Nucleus accumbens (tissue), 56 donors: Measurements from ENCODE around the gene RPL22.

Experiments
- DNase-seq, 56 donors: peaks; one replicate each; lab custom pipeline; 2025; lab: John Stamatoyannopoulos, UW

The RPL22 gene

DNA sequence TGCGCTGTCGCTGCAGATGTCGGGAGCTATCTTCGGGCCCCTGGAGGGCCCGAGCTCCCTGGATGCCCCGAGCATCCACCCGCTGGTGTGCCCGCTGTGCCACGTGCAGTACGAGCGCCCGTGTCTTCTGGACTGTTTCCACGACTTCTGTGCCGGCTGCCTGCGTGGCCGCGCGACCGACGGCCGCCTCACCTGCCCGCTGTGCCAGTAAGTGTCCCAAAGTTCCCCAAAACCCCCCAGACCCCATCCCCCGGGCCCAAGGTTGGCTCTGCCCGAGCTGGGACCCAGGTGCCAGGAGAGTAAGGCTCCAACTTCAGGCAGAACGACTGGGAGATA lies 7.1 kb upstream of the RPL22 start:
- no peak for DNase-seq

DNA sequence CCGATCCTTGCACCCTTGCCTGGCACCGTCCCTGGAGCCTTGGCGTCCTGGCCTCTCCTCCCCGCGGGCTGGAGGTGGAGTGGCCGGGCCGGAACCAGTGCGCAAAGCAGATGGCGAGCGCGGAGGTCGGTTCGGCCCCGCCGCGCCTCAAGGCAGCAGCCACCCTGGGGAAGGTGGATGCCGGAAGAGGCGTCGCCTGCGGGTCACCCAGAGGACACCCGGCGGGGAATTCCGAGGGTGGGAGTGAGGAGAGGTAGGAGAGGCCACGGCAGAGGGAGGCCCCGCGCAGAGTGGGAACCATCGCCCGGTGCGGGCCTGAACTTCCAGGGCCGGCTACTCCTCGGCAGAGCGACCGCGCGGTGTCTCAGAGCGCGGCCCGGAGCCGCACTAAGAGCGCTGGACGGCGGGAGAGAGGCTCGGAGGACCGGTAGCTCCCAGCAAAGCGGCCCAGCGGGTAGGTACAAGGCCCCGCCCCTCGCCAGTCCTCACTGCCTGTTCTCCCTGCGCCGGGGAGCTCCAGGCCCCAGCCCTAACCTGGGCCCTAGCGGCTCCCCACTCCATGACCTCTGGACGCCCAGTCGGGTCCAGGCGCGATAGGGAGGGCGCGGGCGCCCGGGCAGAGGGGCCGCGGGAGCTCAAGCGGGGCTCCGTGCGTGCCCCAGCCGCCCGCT lies 6.6 kb upstream of the RPL22 start, which contains the start of gene RNF207:
RNF207 (plus strand) TSS at position 271 of the 671 bp plus-strand sequence. CDS start 417 bp downstream, outside the sequence.
- peak in 1 of 56 donors; percentile 6 for DNase-seq

DNA sequence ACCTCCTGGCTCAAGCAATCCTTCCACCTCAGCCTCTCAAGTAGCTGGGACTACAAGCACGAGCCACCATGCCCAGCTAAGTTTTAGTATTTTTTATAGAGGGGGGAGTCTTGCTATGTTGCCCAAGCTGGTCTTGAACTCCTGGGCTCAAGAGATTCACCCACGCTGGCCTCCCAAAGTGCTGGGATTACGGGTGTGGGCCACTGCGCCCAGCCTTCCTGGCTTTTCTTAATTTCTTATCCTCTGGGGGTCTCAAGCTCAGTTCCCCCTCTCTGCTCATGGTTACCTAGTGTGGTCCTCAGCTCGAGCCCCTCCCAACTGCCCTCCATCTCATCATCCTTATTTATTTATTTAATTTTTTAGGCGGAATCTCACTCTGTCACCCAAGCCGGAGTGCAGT lies 2.9 kb upstream of the RPL22 start:
- DNase-seq = no peak

DNA sequence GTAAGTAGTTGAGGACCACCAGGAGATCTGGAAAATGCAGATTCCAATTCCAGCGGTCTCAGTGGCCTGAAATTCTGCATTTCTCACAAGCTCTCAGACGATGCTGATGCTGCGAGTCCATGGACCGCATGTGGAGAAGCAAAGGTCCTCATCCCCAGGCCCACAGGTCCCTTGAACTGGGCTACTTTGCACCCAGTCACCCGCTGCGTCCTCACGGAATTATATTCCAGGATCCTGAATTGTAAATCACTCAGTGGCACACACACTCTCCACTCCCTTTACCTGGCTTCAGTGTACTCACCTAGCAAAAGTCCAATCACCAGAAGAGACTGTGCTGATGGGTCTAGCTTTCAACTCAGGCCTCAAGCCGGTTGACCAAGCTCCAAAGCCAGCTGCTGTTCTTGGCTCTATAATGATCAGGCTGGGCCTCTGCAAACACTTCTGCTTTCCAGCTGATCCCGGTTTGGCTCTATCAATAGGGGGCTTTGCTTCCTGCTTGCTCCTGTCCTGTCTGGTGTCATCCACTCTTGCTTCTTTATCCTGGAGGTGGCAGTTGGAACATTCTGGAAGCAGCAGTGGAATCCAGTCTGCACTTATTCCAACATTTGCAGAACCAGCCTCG lies 904 bp upstream of the RPL22 start:
- DNase-seq = peak in 1 of 56 donors; percentile 28

DNA sequence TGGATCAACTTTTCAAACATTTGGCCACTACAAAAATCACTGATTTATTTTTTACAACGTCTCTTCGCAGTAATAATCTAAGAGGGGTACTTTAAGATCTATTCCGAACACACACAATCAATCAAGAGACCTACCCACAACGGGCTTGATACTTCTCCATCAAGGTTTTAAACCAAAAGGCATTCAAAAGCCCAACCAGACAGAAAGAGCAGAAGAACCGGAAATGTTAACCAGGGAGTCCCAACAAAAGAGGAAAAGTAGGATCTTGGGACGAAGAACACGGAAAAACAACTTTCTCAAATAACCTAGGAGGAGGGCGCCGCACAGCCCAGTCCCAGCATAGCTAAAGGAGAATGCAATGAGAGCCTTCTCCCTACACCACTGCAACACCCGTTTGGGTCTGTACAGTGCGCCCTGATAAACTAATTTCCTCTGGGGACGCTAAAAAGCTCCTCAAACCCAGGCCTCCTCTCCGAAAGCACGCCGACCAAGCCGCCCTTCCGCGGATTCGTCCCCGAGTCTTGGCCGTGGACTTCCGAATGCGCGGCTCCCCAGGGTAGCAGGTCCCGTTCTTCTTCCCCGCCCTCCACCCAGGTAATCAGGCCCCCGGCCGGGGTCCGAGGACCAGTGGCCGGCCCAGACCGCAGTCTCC lies 623 bp downstream of the RPL22 start:
- peak in 1 of 56 donors; percentile 42 for DNase-seq

DNA sequence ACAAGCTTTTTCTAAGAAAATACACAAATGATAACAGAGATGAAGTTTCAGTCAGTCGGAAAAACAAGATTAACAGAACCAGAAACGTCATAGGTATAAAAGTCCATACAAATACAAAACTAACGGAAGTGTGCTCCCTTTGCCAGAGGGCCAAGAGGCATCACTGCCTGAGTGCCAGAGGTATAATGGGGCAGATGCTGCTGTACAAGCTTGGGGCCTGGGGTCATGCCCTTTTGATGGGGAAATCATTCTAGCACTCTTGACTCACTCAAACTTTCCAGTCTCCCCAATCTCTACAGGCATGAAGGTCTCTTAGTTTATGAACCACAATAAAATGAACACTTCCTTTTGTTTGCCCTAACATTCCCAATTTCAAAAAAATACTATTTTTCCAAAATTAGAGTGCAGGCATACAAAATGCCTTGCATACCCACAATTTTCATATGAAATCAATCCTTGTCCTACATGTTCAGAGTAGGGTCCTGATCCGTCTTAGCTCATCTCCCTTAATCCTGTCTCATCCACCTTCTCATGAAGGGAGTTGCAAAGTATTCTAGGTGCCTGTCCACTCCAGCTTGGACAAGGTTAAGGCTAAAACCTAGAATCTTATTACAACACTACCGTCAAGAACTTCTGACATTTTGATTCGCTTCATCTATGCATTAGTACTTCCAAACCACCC lies 1.5 kb downstream of the RPL22 start:
- no peak for DNase-seq

DNA sequence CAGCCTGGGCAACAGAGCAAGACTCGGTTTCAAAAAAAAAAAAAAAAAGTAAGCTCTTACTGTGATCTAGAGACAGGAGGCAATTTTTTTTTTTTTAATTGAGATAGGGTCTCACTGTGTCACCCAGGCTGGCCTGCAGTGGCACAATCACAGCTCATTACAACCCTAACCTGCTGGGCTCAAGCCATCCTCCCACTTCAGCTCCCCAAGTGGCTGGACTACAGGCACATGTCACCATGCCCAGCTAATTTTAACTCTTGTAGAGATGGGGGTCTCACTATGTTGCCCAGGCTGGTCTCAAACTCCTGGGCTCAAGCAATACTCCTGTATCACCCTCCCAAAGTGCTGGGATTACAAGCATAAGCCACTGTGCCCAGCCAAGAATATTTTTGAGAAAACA lies 7.4 kb downstream of the RPL22 start:
- no peak for DNase-seq

DNA sequence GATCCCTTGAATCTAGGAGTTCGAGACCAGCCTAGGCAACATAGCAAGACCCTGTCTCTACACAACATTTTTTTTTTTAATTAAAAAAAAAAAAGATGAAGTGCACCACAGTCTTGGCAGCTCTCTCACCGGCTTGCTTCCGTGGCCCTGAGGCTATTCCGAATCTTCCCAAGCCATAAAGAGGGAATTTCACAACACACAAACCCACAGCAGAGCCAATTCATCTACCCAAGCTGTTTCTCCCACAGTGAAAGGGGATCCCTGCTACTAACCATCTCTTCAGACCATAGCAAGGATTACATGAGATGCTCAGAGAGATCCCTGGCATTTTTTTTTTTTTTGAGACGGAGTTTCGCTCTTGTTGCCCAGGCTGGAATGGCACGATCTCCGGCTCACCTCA lies 10.9 kb downstream of the RPL22 start:
- no peak for DNase-seq

DNA sequence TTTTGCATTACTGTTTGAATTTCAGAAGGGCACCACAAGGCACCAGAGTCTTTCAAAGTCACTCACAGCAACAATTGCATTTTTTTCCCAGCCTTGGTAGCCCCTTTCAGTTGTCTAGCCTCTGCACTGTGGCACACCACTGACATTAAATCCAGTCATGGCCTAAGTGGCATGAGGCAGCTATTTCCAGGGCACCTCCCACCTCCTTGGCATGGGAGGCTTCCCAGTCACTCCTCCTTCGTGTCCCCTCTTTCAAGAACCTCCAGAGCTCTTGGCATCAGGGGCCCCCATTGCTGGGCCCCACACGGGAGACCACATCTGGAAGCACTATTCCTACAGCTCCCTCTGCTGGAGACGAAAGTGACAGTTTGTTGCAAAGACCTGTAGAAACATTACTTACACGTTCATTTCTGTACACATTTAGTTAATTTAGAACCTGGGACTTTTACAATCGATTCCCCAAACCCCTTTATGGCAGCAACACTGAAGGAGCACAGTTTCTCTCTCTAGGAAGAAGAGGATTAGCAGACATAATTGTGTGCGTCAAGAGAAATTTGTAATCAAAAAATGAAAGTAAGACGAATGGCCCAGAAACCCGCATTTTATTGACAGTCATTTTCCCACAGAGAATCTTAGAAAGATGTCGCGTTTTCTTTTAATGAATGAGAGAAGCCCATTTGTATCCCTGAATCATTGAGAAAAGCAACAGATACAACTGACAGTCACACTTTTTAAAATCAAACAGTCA lies 13.6 kb downstream of the RPL22 start:
- DNase-seq = peak in 6 of 56 donors; percentile 6 to 29 (median 24)

DNA sequence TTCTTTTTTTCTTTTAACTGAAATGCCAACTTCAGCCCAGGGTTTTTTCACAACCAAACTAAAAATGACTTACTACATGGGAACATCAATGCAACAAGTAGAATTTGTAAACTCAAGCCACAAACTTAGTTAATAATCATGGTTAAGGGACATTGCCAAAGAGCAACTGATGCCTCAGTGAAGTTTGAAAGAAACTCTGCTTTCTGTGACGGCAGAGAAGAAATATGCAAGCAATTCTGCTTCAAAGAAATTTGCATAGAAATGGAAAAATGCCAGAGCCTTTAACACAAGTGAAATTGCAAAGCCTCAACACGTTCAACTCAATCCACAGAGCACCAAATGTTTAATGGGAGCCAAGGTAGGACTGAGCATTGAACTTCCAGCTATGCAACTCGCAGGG lies 14.2 kb downstream of the RPL22 start:
- DNase-seq = no peak

DNA sequence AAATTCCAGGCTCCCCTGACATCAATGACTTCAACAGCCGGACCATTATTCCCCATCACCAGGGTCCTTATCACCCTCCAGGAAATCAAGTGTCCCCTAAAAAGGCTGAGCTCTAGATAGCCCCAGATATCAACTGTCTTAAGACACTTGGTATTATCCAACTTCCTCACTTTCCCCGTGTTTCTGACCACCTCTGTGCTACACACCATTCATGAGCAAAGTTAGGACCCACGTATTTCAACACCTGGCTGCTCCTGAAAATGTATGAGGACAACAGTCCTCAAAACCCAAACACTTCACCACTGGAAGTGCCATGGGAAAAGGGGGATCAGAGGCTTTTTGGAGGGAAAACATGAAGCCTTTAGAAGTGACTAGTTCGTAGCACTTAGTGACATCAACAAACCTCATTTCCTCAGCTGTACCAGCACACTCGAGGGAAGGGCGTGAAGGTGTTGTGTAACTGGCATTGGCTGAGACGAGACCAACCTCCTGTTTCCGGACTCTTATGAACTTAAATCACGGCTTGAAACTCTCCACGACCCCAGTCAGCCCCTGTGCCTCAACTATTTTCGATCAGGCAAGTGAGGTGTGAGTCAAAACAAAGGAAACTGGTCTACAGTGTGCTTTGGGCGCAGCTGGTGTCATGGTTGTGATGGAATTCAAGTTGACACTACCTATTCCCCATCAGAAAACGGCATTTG lies 15.2 kb downstream of the RPL22 start:
- DNase-seq = no peak

DNA sequence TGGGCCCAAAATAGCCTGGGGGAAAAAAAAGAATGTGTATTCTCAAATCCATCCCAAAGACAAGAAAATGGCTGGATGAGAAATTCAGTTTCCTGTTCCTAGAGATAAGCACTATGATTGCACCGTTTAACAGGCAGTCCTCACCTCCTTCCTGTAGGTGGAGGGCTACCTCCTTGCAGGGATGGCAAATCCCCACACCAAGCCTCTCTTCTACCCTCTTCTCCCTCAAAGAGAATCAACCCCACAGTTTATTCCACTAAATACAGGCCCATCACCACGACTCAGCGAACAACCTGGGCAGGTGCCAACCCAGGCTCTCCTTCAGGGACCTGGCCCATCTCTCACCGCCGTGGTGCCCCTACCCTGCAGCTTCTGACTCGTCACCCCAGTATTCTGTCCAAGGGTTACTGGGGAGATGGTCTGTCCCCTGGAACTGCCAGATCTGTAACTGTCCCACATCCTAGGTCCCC lies 15.8 kb downstream of the RPL22 start:
- DNase-seq = no peak

DNA sequence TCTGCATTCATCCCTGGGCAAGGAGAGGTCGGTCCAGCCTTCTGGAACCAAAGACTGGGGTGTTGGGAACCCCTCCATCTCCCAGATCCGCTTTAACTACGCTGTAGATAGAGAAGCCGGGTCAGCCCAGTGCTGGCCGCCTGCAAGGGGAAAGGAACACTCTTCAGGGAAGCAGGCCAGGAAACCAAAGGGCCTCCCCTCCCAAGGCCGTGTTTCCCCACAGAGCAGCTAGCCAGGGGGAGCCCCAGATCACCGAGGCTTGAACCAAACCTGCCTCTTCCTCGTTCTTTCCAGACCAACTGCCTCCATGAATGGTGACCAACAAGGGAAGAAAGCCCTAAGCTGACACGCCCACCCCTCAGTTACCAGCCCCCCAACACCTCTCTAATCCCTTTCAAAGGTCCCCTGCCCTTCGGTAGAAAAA lies 18.0 kb downstream of the RPL22 start:
- no peak for DNase-seq

DNA sequence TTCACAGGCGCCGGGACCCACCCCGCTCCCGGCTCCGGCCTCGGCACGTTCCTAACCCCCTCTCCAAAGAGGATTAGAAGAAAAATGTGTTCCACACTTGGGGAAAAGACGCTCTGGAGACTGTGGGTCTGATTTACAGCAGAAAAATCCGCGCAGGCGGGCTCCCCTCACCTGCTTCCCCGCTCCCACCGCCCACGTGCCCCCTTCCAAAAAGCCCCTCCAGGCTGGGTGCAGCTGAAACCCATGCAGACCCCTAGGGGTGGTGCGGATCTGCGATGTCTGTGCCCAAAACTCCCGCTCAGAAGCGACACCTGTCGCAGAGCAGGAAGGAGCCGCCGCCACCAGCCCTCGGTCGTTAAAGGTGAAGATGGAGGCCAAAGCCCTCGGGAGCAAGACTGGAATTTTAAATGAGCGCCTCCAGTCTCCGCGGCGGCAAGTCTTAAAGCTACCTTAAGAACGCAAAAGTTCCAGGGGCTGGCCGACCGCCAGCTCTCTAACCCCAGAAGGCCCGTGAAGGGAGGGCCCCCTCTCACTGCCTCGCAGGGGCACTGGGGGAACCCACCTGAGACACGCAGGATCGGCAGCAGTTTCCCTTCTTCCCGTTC lies 18.6 kb downstream of the RPL22 start:
- no peak for DNase-seq

DNA sequence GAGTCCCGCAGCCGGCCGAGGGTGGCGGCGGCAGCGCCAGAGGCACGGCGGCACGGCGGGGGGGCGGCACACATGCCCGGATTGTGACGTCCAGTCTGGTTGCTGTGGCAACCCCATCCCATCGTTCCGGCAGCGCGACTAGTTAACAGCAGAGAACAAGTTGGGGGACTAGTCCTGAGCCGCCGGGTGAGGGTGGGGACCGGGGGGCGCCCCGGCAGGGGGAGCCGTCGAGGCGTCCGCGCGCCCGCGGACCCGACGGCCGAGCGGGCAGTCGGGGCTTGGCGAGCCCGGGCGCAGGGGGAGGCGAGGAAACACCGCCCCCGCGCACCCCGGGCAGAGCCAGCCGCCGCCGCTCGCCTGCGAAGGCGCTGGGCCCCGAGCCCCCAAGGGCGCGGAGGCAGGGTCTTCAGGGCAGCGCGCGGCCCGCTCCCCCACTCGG lies 19.1 kb downstream of the RPL22 start, which contains the start of gene CHD5:
CHD5 (minus strand) TSS at position 54 of the 439 bp plus-strand sequence. CDS start 298 bp downstream, outside the sequence.
- peak in 7 of 56 donors; percentile 5 to 35 (median 10) for DNase-seq

DNA sequence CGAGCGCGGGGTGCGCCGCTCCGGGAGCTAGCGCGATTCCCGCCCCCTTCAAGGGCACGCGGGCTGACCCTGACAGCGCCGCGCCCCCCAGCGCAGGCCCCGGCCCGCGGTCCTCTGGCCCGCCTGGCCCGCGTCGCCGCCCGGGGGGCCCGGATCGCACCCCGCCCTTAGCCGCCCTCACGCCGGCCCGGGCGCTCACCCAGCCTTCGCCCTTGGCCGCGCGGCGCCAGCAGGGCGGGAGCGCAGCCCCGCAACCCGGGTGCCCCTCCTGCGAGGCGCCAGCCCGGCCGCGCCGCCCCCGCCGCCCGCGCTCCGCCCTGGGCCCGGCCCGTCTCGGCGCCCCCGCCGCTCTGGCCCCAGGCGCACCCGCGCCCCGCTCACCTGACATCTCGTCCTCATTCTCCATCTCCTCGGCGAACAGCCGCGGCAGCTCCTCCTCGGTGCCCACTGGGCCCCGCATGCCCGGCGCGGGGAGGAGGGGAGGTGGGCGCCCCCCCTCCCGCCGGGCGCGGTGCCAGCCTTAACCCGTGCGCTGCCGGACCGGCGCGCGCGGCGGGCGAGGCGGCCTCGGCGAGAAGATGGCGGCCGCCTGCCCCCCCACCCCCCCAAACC lies 19.7 kb downstream of the RPL22 start:
- no peak for DNase-seq

DNA sequence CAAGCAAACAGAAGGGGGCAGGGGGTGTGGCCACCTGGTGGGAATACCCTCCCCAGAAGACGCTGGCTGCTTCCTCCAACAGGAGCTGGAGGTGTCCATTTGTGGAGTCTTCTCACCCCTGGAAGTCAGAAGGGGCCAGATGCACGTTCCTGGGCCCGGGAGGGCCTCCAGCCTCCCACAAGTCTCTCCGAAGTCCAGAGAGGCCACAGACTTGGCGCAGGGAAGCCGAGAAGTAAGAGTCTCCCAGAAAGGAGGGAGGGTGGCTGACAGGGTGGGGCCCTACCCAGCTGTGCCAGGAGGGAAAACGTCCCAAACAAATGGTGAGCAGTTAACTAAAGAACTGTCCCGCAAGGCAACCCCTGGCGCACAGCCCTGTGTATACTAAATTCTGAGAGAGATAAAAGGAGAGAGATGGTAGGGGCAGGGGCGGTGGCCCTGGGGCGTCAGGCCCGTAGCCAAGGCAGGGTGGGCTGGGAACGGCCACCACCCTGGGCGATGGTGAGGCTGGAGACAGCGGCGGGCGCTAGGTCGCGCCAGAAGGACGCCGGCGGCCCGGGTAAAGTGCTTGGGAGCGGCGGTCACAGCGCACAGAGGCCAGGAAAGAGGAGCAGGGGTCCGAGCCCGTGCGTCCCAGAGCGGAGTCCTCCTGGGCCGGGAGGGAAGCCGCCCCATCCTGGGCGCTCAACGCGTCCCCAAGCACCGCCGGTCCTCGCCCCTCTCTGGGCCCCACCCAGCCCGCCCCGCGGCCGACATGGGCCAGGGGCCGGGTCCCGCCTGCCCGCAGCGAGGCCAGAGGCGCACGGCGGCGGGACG lies 20.4 kb downstream of the RPL22 start:
- DNase-seq = no peak
